OCI-LY7 (cell line): ENCODE measurements around the gene CHST14.

Source experiments
- CTCF ChIP-seq: fragments of 200-600 bp; sonication (generic); conservative IDR thresholded peaks from 2 replicates; pipeline ENCODE4 v1.5.1; 2014; ENCODE audit warnings: mild to moderate bottlenecking, antibody characterized with exemption, low read length, moderate library complexity, mixed read lengths
- EZH2phosphoT487 ChIP-seq: fragments of 200-600 bp; sonication (generic); IDR thresholded peaks from 2 replicates; pipeline ENCODE4 v1.6.1; 2018; ENCODE audit warnings: low read depth, borderline replicate concordance, mild to moderate bottlenecking, mixed run types, antibody characterized with exemption, low read length, moderate library complexity, mixed read lengths

- no peak for TF ChIP-seq CTCF
- TF ChIP-seq EZH2phosphoT487: no peak
Measured at GRCh38 chr15:40436116-40436891, 34.5 kb upstream of the CHST14 start.
